Transverse colon (tissue), 4 donors: Measurements from ENCODE around the gene ZNF549. TPM values are rescaled to one million over a fixed set of nuclear protein-coding genes. Genes with fewer than 3 reads are reported as not detected.

ENCODE experiments used
- DNase-seq: peaks from one replicate; pipeline ENCODE4 v3.0.0-alpha.2; 2019
- H3K27ac ChIP-seq, 4 donors: fragments of 200-600 bp; sonication (generic); 2 replicates each; pipeline ENCODE4 v1.5.1; 2016 to 2018; ENCODE audit warnings: inconsistent platforms in 4 of 4
- H3K27me3 ChIP-seq: fragments of 200-600 bp; sonication (generic); 2 replicates; pipeline ENCODE4 v1.5.1; 2017; ENCODE audit warnings: inconsistent platforms
- H3K36me3 ChIP-seq, 4 donors: fragments of 200-600 bp; sonication (generic); 2 replicates each; pipeline ENCODE4 v1.5.1; 2017 to 2019; ENCODE audit warnings: inconsistent platforms in 4 of 4
- H3K4me1 ChIP-seq, 4 donors: fragments of 200-600 bp; sonication (generic); 2 replicates each; pipeline ENCODE4 v1.5.1; 2017 to 2020; ENCODE audit warnings: inconsistent platforms in 4 of 4
- H3K4me3 ChIP-seq, 4 donors: fragments of 200-600 bp; sonication (generic); 1 replicate in 1 of 4; 2 replicates in 3 of 4; pipeline versions ENCODE4 v1.5.1 to v1.6.1; 2017 to 2019; ENCODE audit warnings: inconsistent platforms in 4 of 4
- H3K9me3 ChIP-seq, 2 donors: fragments of 200-600 bp; sonication (generic); 2 replicates each; pipeline ENCODE4 v1.5.1; 2017 to 2019; ENCODE audit warnings: inconsistent platforms in 2 of 2
- CTCF ChIP-seq, 5 experiments: fragments of 200-600 bp in 3 of 5; fragments of 450-650 bp in 2 of 5; sonication (generic) in 3 of 5; IDR thresholded peaks; 1 replicate in 2 of 5; 2 replicates in 3 of 5; pipeline ENCODE4 v1.5.1; 2016 to 2017; ENCODE audit warnings: antibody characterized with exemption in 5 of 5, inconsistent platforms in 3 of 5, mild to moderate bottlenecking in 2 of 5, moderate library complexity in 1 of 5
- EP300 ChIP-seq: sonication (generic); formaldehyde crosslinking; IDR thresholded peaks from one replicate; pipeline ENCODE4 v1.6.1; 2017; ENCODE audit warnings: antibody characterized with exemption, low read depth
- POLR2A ChIP-seq: fragments of 450-650 bp; IDR thresholded peaks from one replicate; pipeline ENCODE4 v1.6.1; 2016; ENCODE audit warnings: antibody characterized with exemption, mild to moderate bottlenecking, moderate library complexity
- POLR2AphosphoS5 ChIP-seq, 3 donors: sonication (generic); formaldehyde crosslinking; IDR thresholded peaks; one replicate each; pipeline ENCODE4 v1.6.1; 2016; ENCODE audit warnings: antibody characterized with exemption in 3 of 3
- WGBS, 2 donors: methylation state at CpG; one replicate each; pipeline ENCODE4 v1.1.5; 2018; ENCODE audit warnings: low coverage in 1 of 2; 5-methylcytosine and 5-hydroxymethylcytosine counted together
- in situ Hi-C, 4 donors: fragments of 200-750 bp; cut with MboI; loops; one replicate each; pipeline versions ENCODE4 v1.15.0 to v1.15.1; 2017; ENCODE audit warnings: low sequenced_read_pairs in 3 of 4, low pct_ligation_motif_present in 1 of 4, low pct_unique_long_range_greater_than_20kb in 1 of 4
- intact Hi-C: fragments of 100-400 bp; cut with DNase I; formaldehyde crosslinking; loops from one replicate; pipeline ENCODE4 v1.15.1; 2023; ENCODE audit warnings: low total_unique reads
- total RNA-seq, 4 donors: library from RNA; depleted of rRNA; stranded (reverse); fragments of >200 nt; gene quantifications; one replicate each; pipeline ENCODE4 v1.1.0, GENCODE V29; 2016

The ZNF549 gene
- total RNA-seq, 4 donors from 2014 or later: 1.9 to 5.2 (median 4.8) TPM

GRCh38 chr19:57559404-57560025 lies 32.4 kb downstream of the ZNF549 start, which contains the start of gene ZNF550:
Gene ZNF550, minus strand, starts transcription at chr19:57559863. Its CDS starts 181 bp downstream, at chr19:57559682.
- DNase-seq: peak; percentile 92
- intact Hi-C loops (no loop called here), in situ Hi-C loops (no loop called here)
- Histone ChIP-seq H3K27ac (peak within 1 kb of the TSS; percentile 59 to 78 (median 68)), H3K9me3 (peaks cover 16 to 41% of the 10 kb centered on the region in 2 donors), H3K4me1 (peaks cover 0 to 17% (median 12%) of the 10 kb centered on the region in 4 donors), H3K27me3 (no peaks in the 10 kb centered on the region), H3K36me3 (peaks cover 0 to 18% (median 9%) of the 10 kb centered on the region in 4 donors), H3K4me3 (peak within 1 kb of the TSS; percentile 92 to 96 (median 93))
- WGBS, 2 donors: 0% methylated on average over 26 of the region's 56 CpGs; no CpG with 5 or more reads in 1 of the 2 donors
- TF ChIP-seq POLR2A (peak; percentile 56), EP300 (no peak), CTCF (IDR thresholded peaks at IDR 0.05) (no peak), POLR2AphosphoS5 (IDR thresholded peaks at IDR 0.05) (peak; percentile 70 to 71 (median 71))

GRCh38 chr19:57560049-57560491 lies 32.9 kb downstream of the ZNF549 start:
- peaks cover 0 to 13% (median 6%) of the 10 kb centered on the region in 4 donors for H3K36me3 ChIP-seq
- peaks cover 22 to 42% of the 10 kb centered on the region in 2 donors for H3K9me3 ChIP-seq
- H3K4me1 ChIP-seq: peaks cover 0 to 17% (median 12%) of the 10 kb centered on the region in 4 donors
- TF ChIP-seq POLR2AphosphoS5 (IDR thresholded peaks at IDR 0.05) (no peak), EP300 (no peak), POLR2A (no peak), CTCF (IDR thresholded peaks at IDR 0.05) (no peak)
- peak overlapping the region in 3 of 4 donors; percentile 59 to 78 (median 66) for H3K27ac ChIP-seq
- in situ Hi-C loops (no loop called here), intact Hi-C loops (no loop called here)
- H3K4me3 ChIP-seq: peak overlapping the region in 3 of 4 donors; percentile 92 to 93 (median 93)
- no peak for DNase-seq
- no peaks in the 10 kb centered on the region for H3K27me3 ChIP-seq
- WGBS, 2 donors: 48 to 63% methylated on average over 3 to 23 of the region's 23 CpGs

- no peaks in the 10 kb centered on the region for H3K36me3 ChIP-seq
- H3K4me3 ChIP-seq: no peak overlapping the region
- no peak for TF ChIP-seq CTCF (IDR thresholded peaks at IDR 0.05)
- no peak for TF ChIP-seq EP300
- no peak for TF ChIP-seq POLR2A
- no peak for TF ChIP-seq POLR2AphosphoS5 (IDR thresholded peaks at IDR 0.05)
- H3K4me1 ChIP-seq: peaks cover 0 to 11% (median 10%) of the 10 kb centered on the region in 4 donors
- no peak for DNase-seq
- in situ Hi-C loops: no loop called here
- intact Hi-C loops: no loop called here
- peaks cover 47 to 67% of the 10 kb centered on the region in 2 donors for H3K9me3 ChIP-seq
- H3K27me3 ChIP-seq: no peaks in the 10 kb centered on the region
- 57 to 63% methylated on average over 1 of the region's 1 CpG for WGBS, 2 donors
- H3K27ac ChIP-seq: no peak overlapping the region
These were observed 36.4 kb downstream of the ZNF549 start for GRCh38 chr19:57563547-57563946.

GRCh38 chr19:57566396-57567265 lies 39.5 kb downstream of the ZNF549 start:
- intact Hi-C loops: no loop called here

More at GRCh38 chr19:57566396-57567265, 39.5 kb downstream of the ZNF549 start:
- Histone ChIP-seq H3K9me3 (peaks cover 64 to 83% of the 10 kb centered on the region in 2 donors), H3K27me3 (no peaks in the 10 kb centered on the region), H3K4me3 (no peak overlapping the region), H3K36me3 (peaks cover 0 to 2% (median 0%) of the 10 kb centered on the region in 4 donors), H3K4me1 (no peaks in the 10 kb centered on the region), H3K27ac (no peak overlapping the region)
- in situ Hi-C loops: no loop called here
- 62 to 66% methylated on average over 3 to 7 of the region's 7 CpGs for WGBS, 2 donors
- no peak for DNase-seq
- no peak for TF ChIP-seq EP300
- TF ChIP-seq CTCF (IDR thresholded peaks at IDR 0.05): no peak
- no peak for TF ChIP-seq POLR2A
